Hepatocyte (in vitro differentiated cells): ENCODE results near the gene PDCL3.

Experiments
- CTCF ChIP-seq: fragments of 200-600 bp; sonication (generic); IDR thresholded peaks from 2 replicates; pipeline ENCODE4 v1.5.1; 2016; ENCODE audit warnings: antibody characterized with exemption, mild to moderate bottlenecking; ENCODE audit not compliant: poor library complexity
- EZH2 ChIP-seq: fragments of 200-600 bp; sonication (generic); IDR thresholded peaks from 2 replicates; pipeline ENCODE4 v1.6.1; 2016; ENCODE audit warnings: antibody characterized with exemption, mild to moderate bottlenecking, borderline replicate concordance
- EZH2phosphoT487 ChIP-seq: fragments of 200-600 bp; sonication (generic); IDR thresholded peaks from one replicate; pipeline ENCODE4 v1.6.1; 2018; ENCODE audit warnings: antibody characterized with exemption, mild to moderate bottlenecking, low read depth, moderate library complexity; ENCODE audit not compliant: unreplicated experiment, severe bottlenecking

GRCh38 chr2:100522430-100522829 is 40.4 kb upstream of the PDCL3 start:
- TF ChIP-seq CTCF (no peak), EZH2phosphoT487 (no peak), EZH2 (no peak)
